Neural crest cell (in vitro differentiated cells): ENCODE measurements around the gene MPRIP. TPM values are rescaled to one million over a fixed set of nuclear protein-coding genes. Genes with fewer than 3 reads are reported as not detected.
"Not testable (repeated sequence)": the region's sequence is repeated elsewhere in the genome, so short reads cannot be mapped to it uniquely, and the experiment has no call there.

Experiments used
- DNase-seq: peaks from one replicate; pipeline ENCODE4 v3.0.0; 2021; ENCODE audit warnings: low read depth, mixed read lengths, low spot score
- H3K27ac Mint-ChIP-seq: one replicate; pipeline ENCODE4 v1.8.0; 2021; ENCODE audit warnings: mild to moderate bottlenecking, mixed read lengths; ENCODE audit not compliant: unreplicated experiment
- H3K27me3 Mint-ChIP-seq: 2 replicates; pipeline ENCODE4 v1.8.0; 2021; ENCODE audit warnings: low read depth, mild to moderate bottlenecking, mixed read lengths
- H3K36me3 Mint-ChIP-seq: 2 replicates; pipeline ENCODE4 v1.8.0; 2021; ENCODE audit warnings: low read depth, mild to moderate bottlenecking, mixed read lengths
- H3K4me1 Mint-ChIP-seq: 2 replicates; pipeline ENCODE4 v1.8.0; 2021; ENCODE audit warnings: mixed read lengths
- H3K4me3 Mint-ChIP-seq: one replicate; pipeline ENCODE4 v1.8.0; 2021; ENCODE audit warnings: mild to moderate bottlenecking, mixed read lengths
- H3K9me3 Mint-ChIP-seq: 2 replicates; pipeline ENCODE4 v1.8.0; 2021; ENCODE audit warnings: mixed read lengths
- total RNA-seq: library from RNA; stranded (reverse); gene quantifications from 2 replicates; pipeline ENCODE4 v1.2.1, GENCODE V29; 2021
- TF ChIP-seq, protein P1 (sequence below): fragments of 200-600 bp; sonication (generic); conservative IDR thresholded peaks from 2 replicates; pipeline ENCODE4 v1.5.0; 2021; ENCODE audit warnings: antibody characterized with exemption, mild to moderate bottlenecking

The MPRIP gene
- total RNA-seq, 1 donor from 2014 or later = 241 TPM

DNA sequence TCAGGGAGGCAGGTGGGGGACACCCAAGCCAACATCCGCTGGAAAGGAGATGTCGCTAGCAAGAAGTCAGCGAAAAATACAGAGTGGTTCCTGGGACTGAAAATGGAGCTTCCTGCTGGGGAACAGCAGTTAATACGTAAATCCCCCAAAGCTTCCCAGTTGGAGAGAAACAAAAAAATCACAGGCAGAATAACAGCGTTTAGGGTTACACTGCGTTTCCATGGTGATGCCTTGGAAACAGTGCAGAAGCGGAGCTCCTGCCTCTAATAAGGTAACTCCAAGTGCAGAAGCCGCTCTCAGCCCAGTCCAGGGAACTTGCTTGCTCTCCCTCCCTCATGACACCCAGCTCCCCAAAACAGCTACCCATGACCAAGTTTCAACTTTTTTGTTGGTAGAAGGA is 90.5 kb downstream of the MPRIP start:
- Mint-ChIP-seq H3K27ac (peak overlapping the region; percentile 83), H3K9me3 (no peaks in the 10 kb centered on the region), H3K27me3 (no peaks in the 10 kb centered on the region), H3K36me3 (no peaks in the 10 kb centered on the region), H3K4me1 (peaks cover 12% of the 10 kb centered on the region), H3K4me3 (no peak overlapping the region)
- DNase-seq = no peak
- TF ChIP-seq, protein P1, sequence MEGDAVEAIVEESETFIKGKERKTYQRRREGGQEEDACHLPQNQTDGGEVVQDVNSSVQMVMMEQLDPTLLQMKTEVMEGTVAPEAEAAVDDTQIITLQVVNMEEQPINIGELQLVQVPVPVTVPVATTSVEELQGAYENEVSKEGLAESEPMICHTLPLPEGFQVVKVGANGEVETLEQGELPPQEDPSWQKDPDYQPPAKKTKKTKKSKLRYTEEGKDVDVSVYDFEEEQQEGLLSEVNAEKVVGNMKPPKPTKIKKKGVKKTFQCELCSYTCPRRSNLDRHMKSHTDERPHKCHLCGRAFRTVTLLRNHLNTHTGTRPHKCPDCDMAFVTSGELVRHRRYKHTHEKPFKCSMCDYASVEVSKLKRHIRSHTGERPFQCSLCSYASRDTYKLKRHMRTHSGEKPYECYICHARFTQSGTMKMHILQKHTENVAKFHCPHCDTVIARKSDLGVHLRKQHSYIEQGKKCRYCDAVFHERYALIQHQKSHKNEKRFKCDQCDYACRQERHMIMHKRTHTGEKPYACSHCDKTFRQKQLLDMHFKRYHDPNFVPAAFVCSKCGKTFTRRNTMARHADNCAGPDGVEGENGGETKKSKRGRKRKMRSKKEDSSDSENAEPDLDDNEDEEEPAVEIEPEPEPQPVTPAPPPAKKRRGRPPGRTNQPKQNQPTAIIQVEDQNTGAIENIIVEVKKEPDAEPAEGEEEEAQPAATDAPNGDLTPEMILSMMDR = no peak

DNA sequence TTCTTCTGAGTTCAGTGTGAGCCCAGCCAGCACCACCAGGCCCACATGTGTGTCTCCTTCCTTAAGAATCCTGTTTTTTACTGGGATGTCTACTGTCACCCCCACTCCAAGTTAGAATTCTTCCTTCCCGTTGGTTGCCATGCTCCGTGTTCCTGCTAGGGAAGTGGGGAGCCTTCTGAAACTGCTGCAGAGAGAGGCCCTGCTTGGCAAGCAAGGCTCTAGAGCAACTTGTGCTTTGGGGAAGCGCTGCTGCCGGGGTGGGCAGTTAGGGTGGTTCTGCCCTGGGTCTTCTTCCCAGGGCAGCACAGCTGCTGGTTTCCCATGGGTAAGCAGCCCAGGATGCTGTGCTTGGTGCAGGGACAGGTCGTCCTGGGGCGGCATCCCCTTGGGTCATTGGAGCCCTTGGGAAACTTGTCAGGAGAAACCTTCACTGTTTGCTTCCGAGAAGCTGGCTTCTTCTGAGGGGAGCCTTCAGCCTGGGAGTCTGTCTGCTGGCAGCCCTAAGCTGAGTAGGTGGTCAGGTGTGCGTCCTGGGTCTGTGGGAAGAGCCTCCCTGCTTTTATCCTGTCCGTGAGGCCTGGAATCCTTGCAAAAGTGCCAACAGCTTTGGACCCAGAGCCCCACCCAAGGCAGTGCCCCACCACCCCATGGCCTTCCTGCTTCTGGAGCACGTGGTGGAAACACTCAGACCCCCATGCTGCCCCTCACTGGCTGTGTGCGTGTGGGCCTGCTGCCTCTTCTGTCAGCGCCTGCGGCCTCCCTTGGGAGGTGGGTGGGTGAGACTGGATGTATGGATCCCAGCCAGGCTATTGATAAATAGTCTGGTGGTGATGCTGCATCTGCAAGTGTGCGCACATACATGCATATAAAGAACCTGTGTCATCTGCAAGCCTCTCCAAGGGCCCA is 92.0 kb downstream of the MPRIP start:
- Mint-ChIP-seq H3K27me3 (no peaks in the 10 kb centered on the region), H3K27ac (no peak overlapping the region), H3K36me3 (no peaks in the 10 kb centered on the region), H3K4me1 (peaks cover 12% of the 10 kb centered on the region), H3K9me3 (no peaks in the 10 kb centered on the region), H3K4me3 (no peak overlapping the region)
- DNase-seq = no peak
- TF ChIP-seq, protein P1 = no peak

DNA sequence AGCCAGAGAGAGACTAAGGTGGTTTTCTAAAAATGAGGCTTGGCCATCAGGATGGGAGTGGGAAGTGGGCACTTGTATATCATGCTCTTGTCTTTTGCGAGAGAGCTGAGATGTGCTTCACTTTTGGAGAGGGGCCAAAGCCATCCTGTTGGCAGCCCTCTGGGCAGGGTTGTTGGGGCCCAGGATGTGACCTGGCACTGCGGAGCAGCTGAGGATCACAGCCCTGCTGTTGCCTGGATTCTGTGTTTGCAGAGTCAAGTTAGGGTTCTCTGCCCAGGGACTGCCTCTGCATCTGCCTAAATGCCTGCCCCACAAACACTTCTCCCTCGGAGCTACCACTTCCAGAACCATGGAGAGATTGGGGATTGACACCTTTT is 92.7 kb downstream of the MPRIP start:
- Mint-ChIP-seq H3K9me3 (no peaks in the 10 kb centered on the region), H3K4me1 (peaks cover 12% of the 10 kb centered on the region), H3K36me3 (no peaks in the 10 kb centered on the region), H3K27me3 (no peaks in the 10 kb centered on the region), H3K27ac (no peak overlapping the region), H3K4me3 (no peak overlapping the region)
- no peak for DNase-seq
- TF ChIP-seq, protein P1 = no peak

DNA sequence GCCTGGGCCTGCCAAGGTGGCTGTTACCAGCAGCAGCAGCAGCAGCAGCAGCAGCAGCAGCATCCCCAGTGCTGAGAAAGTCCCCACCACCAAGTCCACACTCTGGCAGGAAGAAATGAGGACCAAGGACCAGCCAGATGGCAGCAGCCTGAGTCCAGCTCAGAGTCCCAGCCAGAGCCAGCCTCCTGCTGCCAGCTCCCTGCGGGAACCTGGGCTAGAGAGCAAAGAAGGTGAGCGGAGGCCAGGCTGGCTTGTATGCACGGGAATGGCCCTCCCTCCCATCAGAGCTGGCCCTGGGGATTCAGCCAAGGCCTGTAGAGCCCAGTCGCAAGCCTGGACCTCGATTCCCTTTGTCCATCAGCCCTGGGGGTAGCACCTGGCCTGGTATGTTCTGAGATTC is 94.0 kb downstream of the MPRIP start:
- H3K27me3 Mint-ChIP-seq, H3K9me3 Mint-ChIP-seq, DNase-seq, H3K27ac Mint-ChIP-seq, H3K4me3 Mint-ChIP-seq, H3K36me3 Mint-ChIP-seq: not testable (repeated sequence)
- H3K4me1 Mint-ChIP-seq = peaks cover 17% of the 10 kb centered on the region

DNA sequence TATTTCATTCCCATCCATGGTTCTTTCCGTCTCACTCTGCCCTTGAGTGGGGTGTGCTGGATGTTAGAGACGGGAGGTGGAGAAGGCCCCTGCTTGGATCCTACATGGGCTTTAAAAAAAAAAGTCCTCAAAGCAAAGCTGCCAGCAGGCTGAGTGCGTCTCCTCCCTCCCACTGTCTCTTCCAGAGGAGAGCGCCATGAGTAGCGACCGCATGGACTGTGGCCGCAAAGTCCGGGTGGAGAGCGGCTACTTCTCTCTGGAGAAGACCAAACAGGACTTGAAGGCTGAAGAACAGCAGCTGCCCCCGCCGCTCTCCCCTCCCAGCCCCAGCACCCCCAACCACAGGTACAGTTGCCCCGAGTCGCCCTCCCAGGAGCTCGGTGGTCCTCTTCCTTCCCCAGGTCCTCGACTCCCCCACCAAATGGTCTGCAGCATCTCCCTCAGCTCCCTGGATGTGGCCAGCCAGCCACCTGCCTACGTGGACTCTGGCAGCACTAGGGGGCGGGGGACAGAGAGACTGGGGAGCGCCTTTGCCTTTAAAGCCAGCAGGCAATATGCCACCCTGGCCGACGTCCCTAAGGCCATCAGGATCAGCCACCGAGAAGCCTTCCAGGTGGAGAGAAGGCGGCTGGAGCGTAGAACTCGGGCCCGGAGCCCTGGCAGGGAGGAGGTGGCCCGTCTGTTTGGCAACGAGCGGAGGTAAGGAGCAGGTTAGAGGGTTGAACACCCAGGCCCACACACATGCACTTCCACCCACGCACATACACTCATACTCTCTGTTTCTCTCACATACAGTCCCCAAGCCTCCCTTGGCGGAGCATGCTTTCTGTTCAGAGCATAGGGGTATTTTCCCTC is 95.7 kb downstream of the MPRIP start:
- Mint-ChIP-seq H3K4me1 (peaks cover 14% of the 10 kb centered on the region), H3K9me3 (no peaks in the 10 kb centered on the region), H3K27ac (peak overlapping the region; percentile 57), H3K4me3 (no peak overlapping the region), H3K27me3 (no peaks in the 10 kb centered on the region), H3K36me3 (no peaks in the 10 kb centered on the region)
- no peak for DNase-seq
- TF ChIP-seq, protein P1 = no peak
